NB4 (cell line): ENCODE measurements around the gene VIM.

ENCODE experiments used
- CTCF ChIP-seq: IDR thresholded peaks from one replicate; pipeline ENCODE4 v1.5.1; 2012; ENCODE audit warnings: low read depth, low read length
- MAX ChIP-seq: IDR thresholded peaks from 2 replicates; pipeline ENCODE4 v1.6.1; 2011; ENCODE audit warnings: low read depth, low read length
- POLR2A ChIP-seq: IDR thresholded peaks from 2 replicates; pipeline ENCODE4 v1.6.1; 2011; ENCODE audit warnings: mild to moderate bottlenecking; ENCODE audit not compliant: insufficient read length; ENCODE audit errors: extremely low read depth

GRCh38 chr10:17199351-17199804, 28.7 kb upstream of the VIM start:
- no peak for TF ChIP-seq MAX
- TF ChIP-seq CTCF, result no peak
- TF ChIP-seq POLR2A, result no peak
